HG03378 (cell line): ENCODE results near the gene SNHG17.
"Not testable (repeated sequence)": the region's sequence is repeated elsewhere in the genome, so short reads cannot be mapped to it uniquely, and the experiment has no call there.

Experiments
- ATAC-seq: cut with Tn5 transposase; IDR thresholded peaks from one replicate; pipeline ENCODE4 v1.9.1; 2021; ENCODE audit warnings: mild to moderate bottlenecking, moderate library complexity; ENCODE audit not compliant: unreplicated experiment

SNHG17 gene

GRCh38 chr20:38421915-38422314 is 13.2 kb downstream of the SNHG17 start:
- ATAC-seq = no peak

GRCh38 chr20:38420388-38421085 is 14.6 kb downstream of the SNHG17 start:
- ATAC-seq = no peak

GRCh38 chr20:38418509-38419204 is 16.5 kb downstream of the SNHG17 start:
- no peak for ATAC-seq

GRCh38 chr20:38414769-38415450 is 20.2 kb downstream of the SNHG17 start:
- ATAC-seq = no peak

- no peak for ATAC-seq
Observed at GRCh38 chr20:38412877-38413577, 22.1 kb downstream of the SNHG17 start.

GRCh38 chr20:38407822-38408221 is 27.3 kb downstream of the SNHG17 start:
- not testable (repeated sequence) for ATAC-seq

- ATAC-seq = no peak
Observed at GRCh38 chr20:38407321-38407720, 27.8 kb downstream of the SNHG17 start.

GRCh38 chr20:38406476-38406875 is 28.7 kb downstream of the SNHG17 start:
- ATAC-seq = no peak

GRCh38 chr20:38405132-38405531 is 30.0 kb downstream of the SNHG17 start:
- ATAC-seq = no peak

GRCh38 chr20:38404016-38404415 is 31.1 kb downstream of the SNHG17 start:
- ATAC-seq = no peak

GRCh38 chr20:38402816-38403215 is 32.3 kb downstream of the SNHG17 start:
- no peak for ATAC-seq

GRCh38 chr20:38402089-38402488 is 33.0 kb downstream of the SNHG17 start:
- ATAC-seq = no peak

GRCh38 chr20:38395751-38396395 is 39.3 kb downstream of the SNHG17 start:
- ATAC-seq = not testable (repeated sequence)

- ATAC-seq = no peak
Observed at GRCh38 chr20:38395165-38395564, 40.0 kb downstream of the SNHG17 start.

- ATAC-seq = no peak
Observed at GRCh38 chr20:38393259-38393658, 41.9 kb downstream of the SNHG17 start.

GRCh38 chr20:38392356-38392755 is 42.8 kb downstream of the SNHG17 start:
- no peak for ATAC-seq

- ATAC-seq = no peak
Observed at GRCh38 chr20:38387953-38388352, 47.2 kb downstream of the SNHG17 start.

GRCh38 chr20:38386851-38387250 is 48.3 kb downstream of the SNHG17 start:
- no peak for ATAC-seq

- ATAC-seq = no peak
Observed at GRCh38 chr20:38386004-38386403, 49.1 kb downstream of the SNHG17 start.

- ATAC-seq = no peak
Observed at GRCh38 chr20:38383147-38383546, 52.0 kb downstream of the SNHG17 start.

- ATAC-seq = not testable (repeated sequence)
Observed at GRCh38 chr20:38377838-38378237, 57.3 kb downstream of the SNHG17 start.
